Stomach (tissue), 4 donors: ENCODE results near the gene DBF4B.

ENCODE experiments used
- EP300 ChIP-seq: sonication (generic); formaldehyde crosslinking; IDR thresholded peaks from one replicate; pipeline ENCODE4 v1.6.1; 2017; ENCODE audit warnings: antibody characterized with exemption
- POLR2A ChIP-seq, 4 donors: fragments of 450-650 bp; IDR thresholded peaks; one replicate each; pipeline ENCODE4 v1.6.1; 2016; ENCODE audit warnings: antibody characterized with exemption in 4 of 4, control low read depth in 2 of 4, mild to moderate bottlenecking in 1 of 4, moderate library complexity in 1 of 4
- POLR2AphosphoS5 ChIP-seq, 3 donors: sonication (generic); formaldehyde crosslinking; IDR thresholded peaks; one replicate each; pipeline ENCODE4 v1.6.1; 2016; ENCODE audit warnings: antibody characterized with exemption in 3 of 3
- TF ChIP-seq, protein P1 (sequence below), 7 experiments: fragments of 450-650 bp in 4 of 7; fragments of 200-600 bp in 3 of 7; sonication (generic) in 3 of 7; IDR thresholded peaks; one replicate each; pipeline ENCODE4 v1.5.1; 2016 to 2019; ENCODE audit warnings: antibody characterized with exemption in 7 of 7, control low read depth in 2 of 7, mild to moderate bottlenecking in 1 of 7

DNA sequence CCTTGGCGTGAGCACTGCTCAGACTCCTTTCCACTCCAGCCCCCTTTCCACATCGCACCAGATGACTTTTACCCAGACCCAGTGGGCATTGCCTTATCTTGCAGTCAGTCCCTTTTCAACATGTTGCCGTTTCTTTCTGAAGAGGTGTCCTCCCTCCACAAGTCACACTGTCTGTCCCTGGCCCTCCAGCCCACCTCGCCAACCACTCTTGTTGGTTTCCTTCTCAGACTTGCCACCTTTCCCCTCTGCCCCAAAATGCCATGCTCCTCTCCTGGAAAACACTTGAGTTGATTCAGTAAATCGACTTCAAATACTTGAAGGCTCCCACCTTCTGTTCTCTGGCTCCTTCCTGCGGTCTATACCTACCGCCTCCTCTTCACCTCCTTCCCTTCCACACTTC, 42.9 kb downstream of the DBF4B start:
- TF ChIP-seq, protein P1, sequence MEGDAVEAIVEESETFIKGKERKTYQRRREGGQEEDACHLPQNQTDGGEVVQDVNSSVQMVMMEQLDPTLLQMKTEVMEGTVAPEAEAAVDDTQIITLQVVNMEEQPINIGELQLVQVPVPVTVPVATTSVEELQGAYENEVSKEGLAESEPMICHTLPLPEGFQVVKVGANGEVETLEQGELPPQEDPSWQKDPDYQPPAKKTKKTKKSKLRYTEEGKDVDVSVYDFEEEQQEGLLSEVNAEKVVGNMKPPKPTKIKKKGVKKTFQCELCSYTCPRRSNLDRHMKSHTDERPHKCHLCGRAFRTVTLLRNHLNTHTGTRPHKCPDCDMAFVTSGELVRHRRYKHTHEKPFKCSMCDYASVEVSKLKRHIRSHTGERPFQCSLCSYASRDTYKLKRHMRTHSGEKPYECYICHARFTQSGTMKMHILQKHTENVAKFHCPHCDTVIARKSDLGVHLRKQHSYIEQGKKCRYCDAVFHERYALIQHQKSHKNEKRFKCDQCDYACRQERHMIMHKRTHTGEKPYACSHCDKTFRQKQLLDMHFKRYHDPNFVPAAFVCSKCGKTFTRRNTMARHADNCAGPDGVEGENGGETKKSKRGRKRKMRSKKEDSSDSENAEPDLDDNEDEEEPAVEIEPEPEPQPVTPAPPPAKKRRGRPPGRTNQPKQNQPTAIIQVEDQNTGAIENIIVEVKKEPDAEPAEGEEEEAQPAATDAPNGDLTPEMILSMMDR (IDR thresholded peaks at IDR 0.05) = no peak
- no peak for TF ChIP-seq POLR2A (IDR thresholded peaks at IDR 0.05)
- TF ChIP-seq EP300 = no peak
- no peak for TF ChIP-seq POLR2AphosphoS5 (IDR thresholded peaks at IDR 0.05)
